Suprapubic skin (tissue), 3 donors: ENCODE results near the gene PRH2.

ENCODE experiments used
- CTCF ChIP-seq, 2 donors: fragments of 200-600 bp in 1 of 2; fragments of 450-650 bp in 1 of 2; sonication (generic) in 1 of 2; IDR thresholded peaks; one replicate each; pipeline ENCODE4 v1.5.1; 2016 to 2019; ENCODE audit warnings: antibody characterized with exemption in 2 of 2, mild to moderate bottlenecking in 1 of 2, moderate library complexity in 1 of 2
- EP300 ChIP-seq: sonication (generic); formaldehyde crosslinking; IDR thresholded peaks from one replicate; pipeline ENCODE4 v1.6.1; 2017; ENCODE audit warnings: antibody characterized with exemption
- POLR2A ChIP-seq, 2 donors: fragments of 450-650 bp; IDR thresholded peaks; one replicate each; pipeline ENCODE4 v1.6.1; 2017; ENCODE audit warnings: antibody characterized with exemption in 2 of 2, mild to moderate bottlenecking in 2 of 2, moderate library complexity in 2 of 2

GRCh38 chr12:10959804-10960203 is 30.8 kb downstream of the PRH2 start:
- TF ChIP-seq POLR2A (IDR thresholded peaks at IDR 0.05): no peak
- TF ChIP-seq CTCF (IDR thresholded peaks at IDR 0.05): no peak
- no peak for TF ChIP-seq EP300
